WI38 (cell line): Measurements from ENCODE around the gene LRP3.

Experiments used
- H3K4me3 ChIP-seq: 2 replicates; pipeline ENCODE4 v1.5.1; 2011; ENCODE audit warnings: low read depth, mild to moderate bottlenecking, control low read depth, low read length
- TF ChIP-seq, protein P1 (sequence below): IDR thresholded peaks from 2 replicates; pipeline ENCODE4 v1.5.1; 2012; ENCODE audit warnings: low read depth, mild to moderate bottlenecking, control low read depth, low read length

Gene LRP3

DNA sequence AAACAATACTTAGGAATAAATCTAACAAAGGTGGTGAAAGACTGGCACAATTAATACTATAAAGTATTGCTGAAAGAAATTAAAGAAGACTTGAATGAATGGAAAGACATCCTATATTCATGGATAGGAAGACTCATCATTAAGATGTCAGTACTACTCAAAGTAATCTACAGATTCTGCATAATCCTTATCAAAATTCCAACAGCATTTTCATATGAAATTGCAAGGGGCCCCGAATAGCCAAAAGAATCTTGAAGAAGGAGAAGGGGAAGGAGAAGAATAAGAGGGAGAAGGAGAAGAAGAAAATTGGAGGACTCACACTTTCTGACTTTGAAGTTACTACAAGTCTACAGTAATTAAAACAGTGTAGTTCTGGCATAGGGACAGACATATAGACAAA, 25.6 kb upstream of the LRP3 start:
- TF ChIP-seq, protein P1, sequence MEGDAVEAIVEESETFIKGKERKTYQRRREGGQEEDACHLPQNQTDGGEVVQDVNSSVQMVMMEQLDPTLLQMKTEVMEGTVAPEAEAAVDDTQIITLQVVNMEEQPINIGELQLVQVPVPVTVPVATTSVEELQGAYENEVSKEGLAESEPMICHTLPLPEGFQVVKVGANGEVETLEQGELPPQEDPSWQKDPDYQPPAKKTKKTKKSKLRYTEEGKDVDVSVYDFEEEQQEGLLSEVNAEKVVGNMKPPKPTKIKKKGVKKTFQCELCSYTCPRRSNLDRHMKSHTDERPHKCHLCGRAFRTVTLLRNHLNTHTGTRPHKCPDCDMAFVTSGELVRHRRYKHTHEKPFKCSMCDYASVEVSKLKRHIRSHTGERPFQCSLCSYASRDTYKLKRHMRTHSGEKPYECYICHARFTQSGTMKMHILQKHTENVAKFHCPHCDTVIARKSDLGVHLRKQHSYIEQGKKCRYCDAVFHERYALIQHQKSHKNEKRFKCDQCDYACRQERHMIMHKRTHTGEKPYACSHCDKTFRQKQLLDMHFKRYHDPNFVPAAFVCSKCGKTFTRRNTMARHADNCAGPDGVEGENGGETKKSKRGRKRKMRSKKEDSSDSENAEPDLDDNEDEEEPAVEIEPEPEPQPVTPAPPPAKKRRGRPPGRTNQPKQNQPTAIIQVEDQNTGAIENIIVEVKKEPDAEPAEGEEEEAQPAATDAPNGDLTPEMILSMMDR: no peak
- H3K4me3 ChIP-seq: no peak overlapping the region

DNA sequence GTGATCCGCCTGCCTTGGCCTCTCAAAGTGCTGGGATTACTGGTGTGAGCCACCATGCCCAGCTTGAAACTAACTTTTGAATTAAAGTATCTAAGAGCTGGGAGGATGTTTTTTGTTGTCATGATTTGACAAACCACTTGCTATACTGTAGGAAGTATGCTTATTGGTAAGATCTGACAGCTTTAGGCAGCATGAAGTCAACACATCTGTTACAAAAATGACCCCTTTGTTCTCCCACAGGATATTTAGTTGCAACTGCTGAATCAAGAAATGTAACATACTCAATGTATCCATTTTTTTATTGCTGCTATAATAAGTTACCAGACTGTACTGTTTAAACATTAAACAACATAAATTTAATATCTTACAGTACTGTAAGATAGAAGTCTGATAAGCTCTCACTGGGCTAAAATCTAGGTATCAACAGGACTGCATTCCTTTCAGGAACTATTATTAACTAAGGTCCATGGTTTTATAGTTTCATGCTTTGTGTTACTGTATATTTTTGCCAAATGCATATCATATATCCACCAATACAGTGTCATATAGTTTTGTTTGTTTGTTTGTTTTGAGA, 22.8 kb upstream of the LRP3 start:
- TF ChIP-seq, protein P1: no peak
- no peak overlapping the region for H3K4me3 ChIP-seq

DNA sequence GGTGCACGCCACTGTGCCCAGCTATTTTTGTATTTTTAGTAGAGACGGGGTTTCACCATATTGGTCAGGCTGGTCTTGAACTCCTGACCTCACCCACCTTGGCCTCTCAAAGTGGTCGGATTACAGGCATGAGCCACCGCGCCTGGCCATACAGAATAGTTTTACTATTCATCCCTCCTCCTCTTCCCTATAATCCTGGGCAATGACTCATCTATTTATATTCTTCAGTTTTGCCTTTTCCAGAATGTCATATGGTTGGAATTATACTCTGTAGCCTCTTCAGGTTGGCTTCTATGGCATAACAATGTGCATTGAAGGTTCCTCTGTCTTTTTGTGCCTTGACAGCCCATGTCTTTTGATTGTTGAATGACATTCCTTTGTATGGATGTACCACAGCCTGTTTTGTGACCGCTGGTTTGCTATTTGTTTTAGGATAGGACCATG, 22.2 kb upstream of the LRP3 start:
- TF ChIP-seq, protein P1: no peak
- no peak overlapping the region for H3K4me3 ChIP-seq

DNA sequence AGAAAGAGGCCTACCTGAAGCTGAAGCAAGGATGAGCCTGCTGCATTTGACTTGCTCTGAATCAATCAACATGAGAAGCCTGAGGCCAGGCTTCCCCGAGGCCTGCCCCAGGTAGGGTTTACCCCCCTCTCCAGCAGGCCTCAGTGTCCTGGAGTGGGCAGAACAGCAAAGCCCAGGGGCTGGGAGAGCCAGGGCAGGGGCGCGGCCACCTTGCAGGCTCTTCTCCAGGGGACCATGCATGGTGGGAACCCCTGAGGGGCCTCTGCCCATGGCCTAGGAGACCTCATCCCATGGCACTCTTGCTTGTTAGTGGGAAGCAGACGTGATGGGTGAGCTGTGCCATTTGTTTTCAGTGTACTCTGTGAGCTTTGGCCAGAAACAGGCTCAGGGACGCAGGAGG, 19.9 kb upstream of the LRP3 start:
- TF ChIP-seq, protein P1: no peak

DNA sequence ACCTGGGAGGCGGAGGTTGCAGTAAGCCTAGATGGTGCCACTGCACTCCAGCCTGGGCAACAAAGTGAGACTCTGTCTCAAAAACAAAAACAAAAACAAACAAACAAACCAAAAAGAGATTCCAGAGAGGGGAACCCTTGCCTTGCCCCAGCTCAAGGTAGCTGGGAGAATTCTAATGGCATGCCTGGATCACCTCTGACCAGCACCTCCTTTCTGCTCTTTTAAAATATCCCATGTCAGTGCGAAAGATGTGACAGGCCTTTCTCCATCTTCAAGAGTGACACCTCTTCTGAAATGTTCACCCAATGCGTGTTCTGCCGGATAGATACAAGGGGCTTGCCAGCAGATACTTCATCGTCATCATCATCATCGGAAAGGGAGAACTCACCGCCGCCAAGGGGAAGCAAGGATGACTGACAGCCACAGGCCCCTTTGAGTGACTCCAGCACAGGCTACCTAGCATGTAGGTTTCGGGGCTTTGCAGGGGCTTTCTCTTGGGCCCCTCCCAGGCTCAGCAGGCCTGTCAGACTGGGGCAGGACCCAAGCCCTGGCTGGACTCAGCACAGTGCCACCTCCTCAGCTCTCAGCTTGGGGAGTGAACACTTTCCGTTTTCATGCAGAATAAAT, 18.9 kb upstream of the LRP3 start:
- H3K4me3 ChIP-seq: no peak overlapping the region
- TF ChIP-seq, protein P1: no peak

More for the DNA sequence above, 19.9 kb upstream of the LRP3 start:
- no peak overlapping the region for H3K4me3 ChIP-seq

DNA sequence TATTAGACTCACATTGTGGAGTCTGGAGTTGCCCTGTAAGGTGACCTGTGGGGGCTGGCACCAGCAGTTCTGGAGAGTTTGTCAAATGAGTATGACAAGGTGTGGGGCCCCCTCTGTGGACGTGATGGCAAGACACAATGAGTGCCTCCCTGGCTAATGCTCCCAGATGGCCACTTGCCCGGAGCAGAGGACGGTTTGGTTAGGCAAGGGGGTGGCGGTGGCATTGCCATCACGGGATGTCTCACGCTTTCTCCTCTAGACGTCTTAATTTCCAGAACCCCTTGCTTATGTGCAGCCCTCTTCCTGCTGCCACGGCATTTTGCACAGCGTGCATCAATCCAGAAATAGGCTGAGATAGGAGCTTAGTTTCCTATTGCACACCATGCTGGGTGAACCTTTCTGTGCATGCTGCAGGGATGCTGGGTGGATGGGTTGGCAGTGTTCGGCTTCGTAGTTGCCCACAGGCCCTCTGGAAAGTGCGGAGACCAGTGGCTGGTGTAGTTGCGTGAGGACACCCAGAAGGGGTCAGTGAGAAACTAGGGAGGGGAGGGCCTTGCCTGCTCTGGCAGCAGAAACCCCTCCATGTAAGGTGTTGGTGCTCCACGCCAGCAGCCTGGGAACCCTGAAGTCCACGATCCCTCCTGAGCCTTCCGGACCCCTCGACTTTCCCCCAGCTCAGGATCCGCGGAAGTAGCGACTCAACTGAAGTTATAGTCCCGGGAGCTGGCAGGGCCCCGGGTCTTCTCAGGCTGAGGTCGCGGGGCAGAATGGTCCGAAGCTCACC, 18.1 kb upstream of the LRP3 start:
- peak overlapping the region; percentile 72 for H3K4me3 ChIP-seq
- TF ChIP-seq, protein P1: no peak
